ENCODE measurements around the gene SPTLC1. TPM values are rescaled to one million over a fixed set of nuclear protein-coding genes. Genes with fewer than 3 reads are reported as not detected.
A peak's percentile ranks its signal among the peaks of the same experiment; 100 is the strongest.
"Not testable (repeated sequence)": the region's sequence is repeated elsewhere in the genome, so short reads cannot be mapped to it uniquely, and the experiment has no call there.

The SPTLC1 gene
- total RNA-seq, 4 donors from 2014 or later = 36.7 to 160 (median 112) TPM

DNA sequence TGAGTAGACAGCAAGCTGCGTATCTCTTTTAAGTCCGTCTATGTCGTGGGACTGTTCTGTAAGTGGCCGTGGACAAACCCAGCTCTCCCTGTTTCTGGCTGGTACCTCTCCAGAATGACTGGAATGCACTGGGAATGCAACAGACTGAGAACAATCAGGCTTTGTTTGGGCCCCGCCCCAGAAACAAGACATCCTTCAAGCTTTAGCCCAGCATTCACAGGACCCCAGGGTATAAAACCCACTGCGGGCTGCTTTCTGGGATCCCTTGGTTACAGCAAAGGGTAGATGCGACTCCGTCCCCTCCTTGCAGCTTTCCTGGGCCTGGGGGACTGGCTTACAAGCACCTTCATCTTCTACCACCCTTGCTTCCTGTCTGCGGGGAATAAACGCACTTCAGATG, 45.6 kb upstream of the SPTLC1 start:
- H3K36me3 ChIP-seq = no peaks in the 10 kb centered on the region
- H3K27ac ChIP-seq = no peak overlapping the region
- H3K27me3 ChIP-seq = no peaks in the 10 kb centered on the region
- 89% methylated on average over 9 of the region's 10 CpGs; no CpG with 5 or more reads in 1 of the 2 donors for WGBS, 2 donors (ENCODE audit: low coverage in 1 of 2)
- TF ChIP-seq POLR2AphosphoS5 (IDR thresholded peaks at IDR 0.05) = no peak
- TF ChIP-seq EP300 (IDR thresholded peaks at IDR 0.05; ENCODE audit: low read depth) = no peak
- no peak for TF ChIP-seq POLR2A (IDR thresholded peaks at IDR 0.05)
- TF ChIP-seq, protein P1, sequence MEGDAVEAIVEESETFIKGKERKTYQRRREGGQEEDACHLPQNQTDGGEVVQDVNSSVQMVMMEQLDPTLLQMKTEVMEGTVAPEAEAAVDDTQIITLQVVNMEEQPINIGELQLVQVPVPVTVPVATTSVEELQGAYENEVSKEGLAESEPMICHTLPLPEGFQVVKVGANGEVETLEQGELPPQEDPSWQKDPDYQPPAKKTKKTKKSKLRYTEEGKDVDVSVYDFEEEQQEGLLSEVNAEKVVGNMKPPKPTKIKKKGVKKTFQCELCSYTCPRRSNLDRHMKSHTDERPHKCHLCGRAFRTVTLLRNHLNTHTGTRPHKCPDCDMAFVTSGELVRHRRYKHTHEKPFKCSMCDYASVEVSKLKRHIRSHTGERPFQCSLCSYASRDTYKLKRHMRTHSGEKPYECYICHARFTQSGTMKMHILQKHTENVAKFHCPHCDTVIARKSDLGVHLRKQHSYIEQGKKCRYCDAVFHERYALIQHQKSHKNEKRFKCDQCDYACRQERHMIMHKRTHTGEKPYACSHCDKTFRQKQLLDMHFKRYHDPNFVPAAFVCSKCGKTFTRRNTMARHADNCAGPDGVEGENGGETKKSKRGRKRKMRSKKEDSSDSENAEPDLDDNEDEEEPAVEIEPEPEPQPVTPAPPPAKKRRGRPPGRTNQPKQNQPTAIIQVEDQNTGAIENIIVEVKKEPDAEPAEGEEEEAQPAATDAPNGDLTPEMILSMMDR (IDR thresholded peaks at IDR 0.05) = no peak
- DNase-seq = no peak
- H3K9me3 ChIP-seq = no peaks in the 10 kb centered on the region
- in situ Hi-C loops (cut with MboI; ENCODE audit: low pct_ligation_motif_present in 1 of 4, low pct_unique_long_range_greater_than_20kb in 1 of 4, low sequenced_read_pairs in 3 of 4) (no loop called here), intact Hi-C loops (cut with DNase I; ENCODE audit: low total_unique reads) (no loop called here)
- no peak overlapping the region for H3K4me3 ChIP-seq
- H3K4me1 ChIP-seq = no peaks in the 10 kb centered on the region

DNA sequence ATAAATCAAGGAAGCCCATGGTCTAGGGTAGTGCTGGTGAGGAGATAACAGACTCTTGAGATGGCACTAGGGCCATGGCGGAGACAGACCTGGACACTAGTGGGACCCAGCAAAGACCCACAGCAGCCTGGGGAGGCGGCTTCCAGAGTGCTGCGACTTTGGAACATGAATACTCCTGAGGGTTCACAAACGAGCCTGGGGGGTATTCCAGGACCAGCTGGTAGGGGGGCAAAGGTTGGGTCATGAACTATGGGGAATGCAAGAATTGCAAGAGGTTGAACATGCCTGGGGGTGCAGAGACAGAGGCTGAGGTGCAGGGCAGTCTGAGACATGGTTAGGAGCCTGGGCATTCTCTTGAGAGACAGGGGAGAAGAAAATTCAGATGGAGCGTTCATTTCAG, 43.8 kb upstream of the SPTLC1 start:
- Histone ChIP-seq H3K9me3 (no peaks in the 10 kb centered on the region), H3K27me3 (no peaks in the 10 kb centered on the region), H3K27ac (no peak overlapping the region), H3K4me3 (no peak overlapping the region), H3K4me1 (peaks cover 0 to 1% (median under 1%) of the 10 kb centered on the region in 4 donors), H3K36me3 (no peaks in the 10 kb centered on the region)
- in situ Hi-C loops (cut with MboI; ENCODE audit: low pct_ligation_motif_present in 1 of 4, low pct_unique_long_range_greater_than_20kb in 1 of 4, low sequenced_read_pairs in 3 of 4) (no loop called here), intact Hi-C loops (cut with DNase I; ENCODE audit: low total_unique reads) (no loop called here)
- no peak for DNase-seq
- WGBS, 2 donors (ENCODE audit: low coverage in 1 of 2) = 78 to 100% methylated on average over 1 to 5 of the region's 5 CpGs
- TF ChIP-seq POLR2AphosphoS5 (IDR thresholded peaks at IDR 0.05) (no peak), POLR2A (IDR thresholded peaks at IDR 0.05) (no peak), EP300 (IDR thresholded peaks at IDR 0.05; ENCODE audit: low read depth) (no peak)
- TF ChIP-seq, protein P1 (IDR thresholded peaks at IDR 0.05) = no peak

DNA sequence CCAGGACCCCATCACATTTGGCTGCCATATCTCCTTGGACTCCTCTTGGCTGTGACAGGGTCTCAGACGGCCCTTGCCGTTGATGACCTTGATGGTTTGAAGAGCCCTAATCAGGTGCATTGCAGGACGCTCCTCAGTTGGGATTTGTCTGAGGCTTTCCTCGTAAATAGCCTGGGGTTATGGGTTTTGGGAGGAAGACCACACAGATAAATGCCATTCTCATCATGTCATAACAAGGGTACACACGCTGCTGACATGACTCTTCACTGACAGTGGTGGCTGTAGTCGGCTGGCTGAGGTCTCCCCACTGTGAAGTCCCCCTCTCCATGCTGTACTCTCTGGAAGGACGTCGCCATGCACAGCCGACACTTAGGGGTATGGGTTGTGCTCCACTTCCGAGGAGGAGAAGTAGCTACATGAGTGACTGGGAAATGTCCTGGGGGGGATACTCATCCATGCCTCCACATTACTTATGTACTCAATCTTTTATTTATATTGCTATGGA, 42.9 kb upstream of the SPTLC1 start:
- Histone ChIP-seq H3K4me3 (no peak overlapping the region), H3K4me1 (peaks cover 0 to 8% (median 3%) of the 10 kb centered on the region in 4 donors), H3K27ac (no peak overlapping the region), H3K27me3 (no peaks in the 10 kb centered on the region), H3K36me3 (no peaks in the 10 kb centered on the region), H3K9me3 (no peaks in the 10 kb centered on the region)
- no peak for DNase-seq
- in situ Hi-C loops (cut with MboI; ENCODE audit: low pct_ligation_motif_present in 1 of 4, low pct_unique_long_range_greater_than_20kb in 1 of 4, low sequenced_read_pairs in 3 of 4) (no loop called here), intact Hi-C loops (cut with DNase I; ENCODE audit: low total_unique reads) (no loop called here)
- WGBS, 2 donors (ENCODE audit: low coverage in 1 of 2) = 77 to 86% methylated on average over 3 to 10 of the region's 10 CpGs
- TF ChIP-seq POLR2A (IDR thresholded peaks at IDR 0.05) (no peak), EP300 (IDR thresholded peaks at IDR 0.05; ENCODE audit: low read depth) (no peak), POLR2AphosphoS5 (IDR thresholded peaks at IDR 0.05) (no peak)
- TF ChIP-seq, protein P1 (IDR thresholded peaks at IDR 0.05) = no peak

DNA sequence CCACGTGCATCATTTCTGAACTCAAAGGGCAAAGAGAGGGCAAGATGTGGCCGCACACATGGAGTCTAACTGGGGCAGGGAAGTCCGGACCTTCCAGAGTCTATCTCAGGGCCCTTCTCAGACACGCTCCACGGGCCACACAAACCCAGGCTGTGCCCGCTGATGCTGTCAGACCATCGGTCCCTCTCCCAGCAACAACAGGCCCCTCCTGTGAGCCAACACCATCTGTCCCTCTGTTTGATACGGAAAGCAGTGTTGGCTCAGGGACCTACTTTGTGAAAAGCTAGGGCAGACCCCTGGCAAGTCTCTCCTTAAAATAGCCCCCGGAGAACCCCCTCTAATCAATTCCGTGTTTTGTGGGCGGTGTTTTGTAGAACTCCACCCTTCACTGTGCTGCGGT, 40.5 kb upstream of the SPTLC1 start:
- H3K4me1 ChIP-seq = peaks cover 0 to 15% (median 6%) of the 10 kb centered on the region in 4 donors
- H3K36me3 ChIP-seq; H3K27me3 ChIP-seq; H3K4me3 ChIP-seq; in situ Hi-C loops (cut with MboI; ENCODE audit: low pct_ligation_motif_present in 1 of 4, low pct_unique_long_range_greater_than_20kb in 1 of 4, low sequenced_read_pairs in 3 of 4); intact Hi-C loops (cut with DNase I; ENCODE audit: low total_unique reads); DNase-seq; H3K27ac ChIP-seq; H3K9me3 ChIP-seq: not testable (repeated sequence)
- WGBS, 2 donors (ENCODE audit: low coverage in 1 of 2) = 80 to 84% methylated on average over 1 to 12 of the region's 12 CpGs

DNA sequence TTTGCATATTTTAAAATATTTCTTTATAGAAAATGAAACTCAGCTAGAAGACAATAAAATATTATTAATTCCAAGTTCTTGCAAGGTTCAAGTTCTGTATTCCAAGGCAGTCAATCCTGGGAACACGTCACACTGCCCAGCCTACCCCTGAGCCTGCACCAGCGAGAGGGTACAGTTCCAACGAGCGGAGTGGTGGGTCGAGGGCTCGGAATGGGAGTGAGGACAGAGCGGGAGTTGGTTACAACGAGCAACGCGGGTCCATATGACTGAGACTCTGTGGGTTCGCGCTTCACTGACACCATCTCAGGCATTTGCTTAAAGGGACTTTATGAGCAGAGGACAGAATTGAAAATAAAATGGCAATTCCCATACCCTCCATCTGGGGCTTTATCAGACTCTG, 40.0 kb upstream of the SPTLC1 start:
- no peaks in the 10 kb centered on the region for H3K36me3 ChIP-seq
- intact Hi-C loops (cut with DNase I; ENCODE audit: low total_unique reads) = no loop called here
- in situ Hi-C loops (cut with MboI; ENCODE audit: low pct_ligation_motif_present in 1 of 4, low pct_unique_long_range_greater_than_20kb in 1 of 4, low sequenced_read_pairs in 3 of 4) = no loop called here
- H3K9me3 ChIP-seq = no peaks in the 10 kb centered on the region
- no peak for TF ChIP-seq POLR2AphosphoS5 (IDR thresholded peaks at IDR 0.05)
- TF ChIP-seq, protein P1 (IDR thresholded peaks at IDR 0.05) = no peak
- TF ChIP-seq POLR2A (IDR thresholded peaks at IDR 0.05) = no peak
- TF ChIP-seq EP300 (IDR thresholded peaks at IDR 0.05; ENCODE audit: low read depth) = no peak
- no peak overlapping the region for H3K27ac ChIP-seq
- DNase-seq = no peak
- no peaks in the 10 kb centered on the region for H3K27me3 ChIP-seq
- WGBS, 2 donors (ENCODE audit: low coverage in 1 of 2) = 83 to 85% methylated on average over 12 of the region's 12 CpGs
- H3K4me1 ChIP-seq = peaks cover 0 to 15% (median 6%) of the 10 kb centered on the region in 4 donors
- no peak overlapping the region for H3K4me3 ChIP-seq

DNA sequence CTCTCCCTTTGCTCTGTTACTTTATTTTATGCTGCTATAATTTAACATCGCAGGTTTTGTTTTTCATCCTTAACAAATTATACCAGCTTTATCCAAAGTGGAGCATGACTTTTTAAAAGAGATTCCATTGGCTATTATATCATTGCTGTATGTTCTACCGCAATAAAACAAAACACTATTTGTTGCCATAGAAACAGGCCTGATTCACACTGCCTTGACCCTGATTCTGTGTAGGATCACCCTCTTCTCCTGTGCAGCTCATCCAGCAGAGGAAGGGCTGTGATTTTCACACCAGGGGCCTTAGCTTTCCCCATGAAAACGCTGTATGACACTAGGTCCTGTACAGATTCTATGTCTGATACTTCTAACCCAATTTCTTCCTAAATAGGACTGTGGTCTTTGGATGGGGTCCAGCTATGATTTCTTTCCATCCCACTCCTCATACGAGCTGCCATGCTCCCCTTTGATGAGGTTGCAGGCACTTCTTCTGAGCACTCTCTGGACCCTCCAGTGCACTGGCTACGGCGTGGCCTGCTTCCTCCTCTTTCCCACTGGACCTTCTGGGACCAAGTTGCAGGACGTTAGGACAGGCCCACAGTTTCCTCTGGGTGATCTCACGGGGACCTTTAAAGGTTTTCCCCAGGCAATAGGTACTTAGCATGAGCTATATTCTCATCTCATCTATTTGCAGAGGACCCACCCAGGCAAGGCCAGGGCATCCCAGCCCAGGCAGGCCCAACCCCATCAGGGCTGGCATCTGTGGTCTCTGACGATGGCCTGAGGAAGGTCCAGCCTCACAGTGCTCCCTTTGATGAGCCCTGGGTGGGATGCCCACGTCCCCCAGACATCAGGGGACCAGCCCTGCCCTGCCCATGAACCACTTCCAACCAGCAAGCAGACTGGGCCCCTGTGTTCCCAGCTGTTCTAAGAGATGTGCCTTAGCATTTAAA, 38.5 kb upstream of the SPTLC1 start:
- H3K9me3 ChIP-seq; H3K4me3 ChIP-seq; intact Hi-C loops (cut with DNase I; ENCODE audit: low total_unique reads); in situ Hi-C loops (cut with MboI; ENCODE audit: low pct_ligation_motif_present in 1 of 4, low pct_unique_long_range_greater_than_20kb in 1 of 4, low sequenced_read_pairs in 3 of 4); H3K36me3 ChIP-seq; DNase-seq; H3K27me3 ChIP-seq: not testable (repeated sequence)
- peaks cover 0 to 15% (median 6%) of the 10 kb centered on the region in 4 donors for H3K4me1 ChIP-seq
- peak overlapping the region in 3 of 4 donors; percentile 29 to 67 (median 36) for H3K27ac ChIP-seq
- 67 to 68% methylated on average over 2 to 10 of the region's 10 CpGs for WGBS, 2 donors (ENCODE audit: low coverage in 1 of 2)
